GM06990 (cell line): ENCODE results near the gene POLR1G.

Source experiments
- DNase-seq: peaks from one replicate; pipeline ENCODE4 v3.0.0-alpha.2; 2011; ENCODE audit not compliant: insufficient read length; ENCODE audit errors: extremely low read depth
- H3K27me3 ChIP-seq: replicated peaks from 2 replicates; pipeline ENCODE4 v1.6.0; 2011; ENCODE audit warnings: low read length; ENCODE audit not compliant: control insufficient read depth, insufficient read depth
- H3K36me3 ChIP-seq: 2 replicates; pipeline ENCODE4 v1.5.1; 2011; ENCODE audit warnings: low read length; ENCODE audit not compliant: control insufficient read depth, insufficient read depth
- H3K4me3 ChIP-seq: replicated peaks from 2 replicates; pipeline ENCODE4 v1.5.1; 2011; ENCODE audit warnings: low read depth, mild to moderate bottlenecking, control low read depth, low read length
- CTCF ChIP-seq: IDR thresholded peaks from 2 replicates; pipeline ENCODE4 v1.5.1; 2011; ENCODE audit warnings: low read length, control low read depth, mild to moderate bottlenecking, inconsistent platforms; ENCODE audit not compliant: insufficient read depth, poor library complexity, severe bottlenecking

Gene POLR1G

GRCh38 chr19:45362291-45362690 lies 44.2 kb upstream of the POLR1G start:
- H3K27me3 ChIP-seq, result no peaks in the 10 kb centered on the region
- peaks cover 21% of the 10 kb centered on the region for H3K36me3 ChIP-seq
- DNase-seq, result no peak
- no peak for TF ChIP-seq CTCF
- no peak overlapping the region for H3K4me3 ChIP-seq

- Histone ChIP-seq H3K27me3 (no peaks in the 10 kb centered on the region), H3K36me3 (peaks cover 18% of the 10 kb centered on the region), H3K4me3 (no peak overlapping the region)
- no peak for TF ChIP-seq CTCF
- DNase-seq, result no peak
Measured at GRCh38 chr19:45363861-45364459, 42.5 kb upstream of the POLR1G start.

- peaks cover 18% of the 10 kb centered on the region for H3K36me3 ChIP-seq
Measured at GRCh38 chr19:45364696-45365095, 41.7 kb upstream of the POLR1G start.

GRCh38 chr19:45368127-45368526 lies 38.3 kb upstream of the POLR1G start:
- Histone ChIP-seq H3K4me3 (no peak overlapping the region), H3K36me3 (peaks cover 5% of the 10 kb centered on the region), H3K27me3 (no peaks in the 10 kb centered on the region)
- TF ChIP-seq CTCF, result no peak
- DNase-seq, result no peak

More at GRCh38 chr19:45364696-45365095, 41.7 kb upstream of the POLR1G start:
- DNase-seq, result no peak
- TF ChIP-seq CTCF, result no peak
- no peaks in the 10 kb centered on the region for H3K27me3 ChIP-seq
- H3K4me3 ChIP-seq, result no peak overlapping the region

- H3K4me3 ChIP-seq, result no peak overlapping the region
Measured at GRCh38 chr19:45368737-45369340, 37.6 kb upstream of the POLR1G start.

More at GRCh38 chr19:45368737-45369340, 37.6 kb upstream of the POLR1G start:
- Histone ChIP-seq H3K27me3 (no peaks in the 10 kb centered on the region), H3K36me3 (peaks cover 5% of the 10 kb centered on the region)
- no peak for DNase-seq
- no peak for TF ChIP-seq CTCF
